Esophagus muscularis mucosa (tissue), 4 donors: ENCODE data around the gene POLE.
"Not testable (repeated sequence)": the region's sequence is repeated elsewhere in the genome, so short reads cannot be mapped to it uniquely, and the experiment has no call there.

Source experiments
- CTCF ChIP-seq, 3 experiments: fragments of 200-600 bp in 2 of 3; fragments of 450-650 bp in 1 of 3; sonication (generic) in 2 of 3; IDR thresholded peaks; one replicate each; pipeline ENCODE4 v1.5.1; 2017 to 2019; ENCODE audit warnings: antibody characterized with exemption in 3 of 3, mild to moderate bottlenecking in 2 of 3, moderate library complexity in 1 of 3
- EP300 ChIP-seq: sonication (generic); formaldehyde crosslinking; IDR thresholded peaks from one replicate; pipeline ENCODE4 v1.6.1; 2017; ENCODE audit warnings: antibody characterized with exemption
- POLR2A ChIP-seq: fragments of 450-650 bp; IDR thresholded peaks from one replicate; pipeline ENCODE4 v1.6.1; 2017; ENCODE audit warnings: antibody characterized with exemption, moderate library complexity, mild to moderate bottlenecking, low read depth
- POLR2AphosphoS5 ChIP-seq, 2 donors: sonication (generic); formaldehyde crosslinking; IDR thresholded peaks; one replicate each; pipeline ENCODE4 v1.6.1; 2017; ENCODE audit warnings: antibody characterized with exemption in 2 of 2

DNA sequence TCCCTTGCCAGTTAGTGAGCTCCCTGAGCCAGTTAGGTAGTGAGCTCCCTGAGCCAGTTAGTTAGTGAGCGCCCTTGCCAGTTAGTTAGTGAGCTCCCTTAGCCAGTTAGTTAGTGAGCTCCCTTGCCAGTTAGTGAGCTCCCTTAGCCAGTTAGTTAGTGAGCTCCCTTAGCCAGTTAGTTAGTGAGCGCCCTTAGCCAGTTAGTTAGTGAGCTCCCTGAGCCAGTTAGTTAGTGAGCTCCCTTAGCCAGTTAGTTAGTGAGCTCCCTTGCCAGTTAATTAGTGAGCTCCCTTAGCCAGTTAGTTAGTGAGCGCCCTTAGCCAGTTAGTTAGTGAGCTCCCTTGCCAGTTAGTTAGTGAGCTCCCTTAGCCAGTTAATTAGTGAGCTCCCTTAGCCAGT lies 4.9 kb upstream of the POLE start:
- not testable (repeated sequence) for TF ChIP-seq CTCF (IDR thresholded peaks at IDR 0.05); POLR2A; EP300; POLR2AphosphoS5 (IDR thresholded peaks at IDR 0.05)
